ENCODE measurements around the gene PCDHGA8.

GRCh38 chr5:141389153-141390042 is 3.0 kb upstream of the PCDHGA8 start:
- TF ChIP-seq, protein P1, sequence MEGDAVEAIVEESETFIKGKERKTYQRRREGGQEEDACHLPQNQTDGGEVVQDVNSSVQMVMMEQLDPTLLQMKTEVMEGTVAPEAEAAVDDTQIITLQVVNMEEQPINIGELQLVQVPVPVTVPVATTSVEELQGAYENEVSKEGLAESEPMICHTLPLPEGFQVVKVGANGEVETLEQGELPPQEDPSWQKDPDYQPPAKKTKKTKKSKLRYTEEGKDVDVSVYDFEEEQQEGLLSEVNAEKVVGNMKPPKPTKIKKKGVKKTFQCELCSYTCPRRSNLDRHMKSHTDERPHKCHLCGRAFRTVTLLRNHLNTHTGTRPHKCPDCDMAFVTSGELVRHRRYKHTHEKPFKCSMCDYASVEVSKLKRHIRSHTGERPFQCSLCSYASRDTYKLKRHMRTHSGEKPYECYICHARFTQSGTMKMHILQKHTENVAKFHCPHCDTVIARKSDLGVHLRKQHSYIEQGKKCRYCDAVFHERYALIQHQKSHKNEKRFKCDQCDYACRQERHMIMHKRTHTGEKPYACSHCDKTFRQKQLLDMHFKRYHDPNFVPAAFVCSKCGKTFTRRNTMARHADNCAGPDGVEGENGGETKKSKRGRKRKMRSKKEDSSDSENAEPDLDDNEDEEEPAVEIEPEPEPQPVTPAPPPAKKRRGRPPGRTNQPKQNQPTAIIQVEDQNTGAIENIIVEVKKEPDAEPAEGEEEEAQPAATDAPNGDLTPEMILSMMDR (IDR thresholded peaks at IDR 0.05), result no peak
- TF ChIP-seq POLR2A (IDR thresholded peaks at IDR 0.05), result no peak

Measured in uterus (tissue), 2 donors.